Measurements from ENCODE around the gene MRTFA. TPM values are rescaled to one million over a fixed set of nuclear protein-coding genes. Genes with fewer than 3 reads are reported as not detected.
A peak's percentile ranks its signal among the peaks of the same experiment; 100 is the strongest.
"Not testable (repeated sequence)": the region's sequence is repeated elsewhere in the genome, so short reads cannot be mapped to it uniquely, and the experiment has no call there.

MRTFA gene
- total and polyA plus RNA-seq, 3 donors from 2014 or later = 59.5 to 162 (median 158) TPM

DNA sequence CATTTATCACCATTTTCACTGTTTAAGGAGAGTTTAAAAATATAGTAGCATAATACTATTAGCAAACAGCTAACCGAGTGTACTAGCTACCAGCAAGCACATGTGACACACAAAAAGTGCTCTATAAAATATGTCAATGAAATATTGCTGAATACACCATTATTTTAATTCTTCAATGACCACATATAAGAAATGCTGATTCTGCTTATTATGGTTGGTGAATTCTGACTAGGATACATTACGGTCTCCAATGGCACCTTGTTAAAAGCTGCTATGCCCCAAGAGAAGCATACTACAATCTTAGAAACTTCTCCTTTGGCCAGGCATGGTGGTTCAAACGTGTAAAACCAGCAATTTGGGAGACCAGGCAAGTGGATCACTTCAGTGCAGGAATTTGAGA, 129.8 kb downstream of the MRTFA start:
- no peaks in the 10 kb centered on the region for H3K9me3 ChIP-seq
- TF ChIP-seq POLR2A (IDR thresholded peaks at IDR 0.05) = no peak
- TF ChIP-seq, protein P1, sequence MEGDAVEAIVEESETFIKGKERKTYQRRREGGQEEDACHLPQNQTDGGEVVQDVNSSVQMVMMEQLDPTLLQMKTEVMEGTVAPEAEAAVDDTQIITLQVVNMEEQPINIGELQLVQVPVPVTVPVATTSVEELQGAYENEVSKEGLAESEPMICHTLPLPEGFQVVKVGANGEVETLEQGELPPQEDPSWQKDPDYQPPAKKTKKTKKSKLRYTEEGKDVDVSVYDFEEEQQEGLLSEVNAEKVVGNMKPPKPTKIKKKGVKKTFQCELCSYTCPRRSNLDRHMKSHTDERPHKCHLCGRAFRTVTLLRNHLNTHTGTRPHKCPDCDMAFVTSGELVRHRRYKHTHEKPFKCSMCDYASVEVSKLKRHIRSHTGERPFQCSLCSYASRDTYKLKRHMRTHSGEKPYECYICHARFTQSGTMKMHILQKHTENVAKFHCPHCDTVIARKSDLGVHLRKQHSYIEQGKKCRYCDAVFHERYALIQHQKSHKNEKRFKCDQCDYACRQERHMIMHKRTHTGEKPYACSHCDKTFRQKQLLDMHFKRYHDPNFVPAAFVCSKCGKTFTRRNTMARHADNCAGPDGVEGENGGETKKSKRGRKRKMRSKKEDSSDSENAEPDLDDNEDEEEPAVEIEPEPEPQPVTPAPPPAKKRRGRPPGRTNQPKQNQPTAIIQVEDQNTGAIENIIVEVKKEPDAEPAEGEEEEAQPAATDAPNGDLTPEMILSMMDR (IDR thresholded peaks at IDR 0.05) = no peak

DNA sequence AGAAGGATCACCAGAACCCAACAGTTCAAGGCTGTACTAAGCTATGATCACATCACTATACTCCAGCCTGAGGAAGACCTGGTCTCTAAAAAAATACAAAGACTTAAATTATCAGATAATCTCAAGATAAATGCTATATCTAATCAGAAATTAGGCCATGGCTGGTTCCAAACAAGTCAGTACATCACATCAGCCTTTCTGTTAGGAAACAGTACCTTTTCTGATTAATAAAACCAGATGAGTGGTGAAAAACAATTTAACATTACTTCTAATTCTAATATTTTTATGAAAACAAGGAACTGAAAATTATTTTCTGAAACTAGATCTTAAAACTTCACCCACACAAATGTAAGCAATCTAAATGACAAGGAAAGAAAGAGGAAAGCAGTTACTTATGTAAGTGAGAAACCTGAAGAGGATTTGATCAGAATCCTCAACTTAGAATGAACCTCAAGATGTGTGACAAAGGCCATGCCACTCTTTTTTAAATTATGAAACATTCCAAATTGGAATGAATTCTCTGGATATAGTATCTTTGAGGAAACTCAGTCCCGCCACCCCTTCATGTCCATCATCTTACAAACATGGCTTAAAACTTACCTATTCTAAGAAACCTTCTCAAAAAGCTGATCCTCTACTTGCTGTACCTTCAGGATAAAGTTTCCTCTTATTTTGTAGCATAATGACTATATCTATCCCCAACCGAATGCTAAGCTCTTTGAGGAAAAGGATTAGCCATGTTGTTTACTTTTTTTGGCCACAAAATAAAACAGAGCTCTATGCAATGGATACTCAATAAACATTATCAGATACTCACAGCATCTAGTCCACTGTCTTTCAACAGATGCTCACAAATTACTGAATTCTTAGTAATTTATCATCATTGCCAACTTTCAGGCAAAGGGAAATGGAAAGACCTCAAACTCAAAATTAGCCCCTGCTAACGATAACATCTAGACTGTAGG, 132.0 kb downstream of the MRTFA start:
- Histone ChIP-seq H3K27ac (no peak overlapping the region), H3K4me3 (no peak overlapping the region), H3K36me3 (ENCODE audit: low read depth, missing control alignments) (no peaks in the 10 kb centered on the region), H3K27me3 (no peaks in the 10 kb centered on the region), H3K4me1 (peaks cover 22% of the 10 kb centered on the region), H3K9me3 (no peaks in the 10 kb centered on the region)
- WGBS, 2 donors = 48 to 50% methylated on average over 3 of the region's 3 CpGs
- no peak for DNase-seq
- intact Hi-C loops (cut with DNase I; ENCODE audit: low total_unique reads) = no loop called here
- no peak for TF ChIP-seq POLR2A (IDR thresholded peaks at IDR 0.05)

More for the DNA sequence above, 129.8 kb downstream of the MRTFA start:
- no peaks in the 10 kb centered on the region for H3K27me3 ChIP-seq
- 85 to 93% methylated on average over 3 of the region's 3 CpGs for WGBS, 2 donors
- peak overlapping the region in 1 of 2 donors; percentile 53 for H3K27ac ChIP-seq
- no peak for DNase-seq
- no peaks in the 10 kb centered on the region for H3K36me3 ChIP-seq (ENCODE audit: low read depth, missing control alignments)
- intact Hi-C loops (cut with DNase I; ENCODE audit: low total_unique reads) = no loop called here
- H3K4me3 ChIP-seq = no peak overlapping the region
- H3K4me1 ChIP-seq = peaks cover 40% of the 10 kb centered on the region

DNA sequence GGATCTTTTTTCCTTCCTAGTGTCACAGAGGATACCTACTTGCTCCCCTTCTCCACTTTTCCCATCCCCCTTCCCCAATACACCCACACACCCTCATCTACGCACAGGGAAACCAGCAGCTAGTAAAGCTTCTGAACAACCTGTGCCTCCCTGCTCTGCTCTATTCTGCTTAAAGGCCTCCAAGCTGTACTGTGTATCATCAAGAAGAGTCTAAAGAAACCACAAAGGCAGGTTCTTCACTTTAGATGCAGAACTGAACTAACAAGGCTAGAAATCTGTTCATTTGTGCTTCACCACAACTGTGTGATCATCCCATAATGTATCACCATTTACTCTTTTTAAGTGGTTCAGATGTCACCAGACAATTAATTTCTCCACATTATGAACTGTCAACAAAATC, 133.6 kb downstream of the MRTFA start:
- WGBS, 2 donors = 44 to 63% methylated on average over 1 of the region's 1 CpG
- peaks cover 10% of the 10 kb centered on the region for H3K4me1 ChIP-seq
- intact Hi-C loops (cut with DNase I; ENCODE audit: low total_unique reads) = no loop called here

DNA sequence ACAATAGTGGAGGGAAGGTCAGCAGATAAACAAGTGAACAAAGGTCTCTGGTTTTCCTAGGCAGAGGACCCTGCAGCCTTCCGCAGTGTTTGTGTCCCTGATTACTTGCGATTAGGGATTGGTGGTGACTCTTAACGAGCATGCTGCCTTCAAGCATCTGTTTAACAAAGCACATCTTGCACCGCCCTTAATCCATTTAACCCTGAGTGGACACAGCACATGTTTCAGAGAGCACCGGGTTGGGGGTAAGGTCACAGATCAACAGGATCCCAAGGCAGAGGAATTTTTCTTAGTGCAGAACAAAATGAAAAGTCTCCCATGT, 136.1 kb downstream of the MRTFA start:
- H3K4me1 ChIP-seq; H3K27ac ChIP-seq; H3K9me3 ChIP-seq; H3K36me3 ChIP-seq (ENCODE audit: low read depth, missing control alignments); intact Hi-C loops (cut with DNase I; ENCODE audit: low total_unique reads); H3K4me3 ChIP-seq; DNase-seq; H3K27me3 ChIP-seq: not testable (repeated sequence)
- WGBS, 2 donors = 25 to 38% methylated on average over 4 to 5 of the region's 5 CpGs

More for the DNA sequence above, 133.6 kb downstream of the MRTFA start:
- Histone ChIP-seq H3K27ac (peak overlapping the region in 1 of 2 donors; percentile 10), H3K36me3 (ENCODE audit: low read depth, missing control alignments) (no peaks in the 10 kb centered on the region), H3K9me3 (no peaks in the 10 kb centered on the region), H3K27me3 (no peaks in the 10 kb centered on the region), H3K4me3 (peak overlapping the region in 1 of 2 donors; percentile 17)
- TF ChIP-seq POLR2A (IDR thresholded peaks at IDR 0.05) = no peak
- TF ChIP-seq, protein P1 (IDR thresholded peaks at IDR 0.05) = no peak
- no peak for DNase-seq

DNA sequence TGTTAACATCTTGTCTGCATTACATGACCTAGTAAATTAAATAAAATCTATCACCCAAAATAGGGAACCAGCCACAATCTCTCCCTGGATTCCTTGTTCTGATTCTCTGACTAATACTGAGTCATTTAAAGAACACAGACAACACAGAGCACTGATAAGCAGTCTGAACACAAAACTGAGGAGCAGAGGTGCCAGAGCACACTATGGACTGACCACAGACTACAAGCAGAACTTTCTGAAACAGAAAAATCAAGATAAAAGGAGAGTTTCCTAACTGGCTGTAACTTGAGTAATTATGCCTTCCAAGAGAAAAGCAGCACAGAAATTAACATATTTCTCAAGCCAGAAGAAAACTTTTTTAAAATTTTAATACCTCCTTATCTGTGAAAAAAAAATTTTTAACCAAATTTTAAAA, 137.3 kb downstream of the MRTFA start:
- TF ChIP-seq, protein P1 (IDR thresholded peaks at IDR 0.05) = no peak
- no peak for TF ChIP-seq POLR2A (IDR thresholded peaks at IDR 0.05)
- Histone ChIP-seq H3K27ac (peak overlapping the region; percentile 15 to 72), H3K4me1 (peaks cover 4% of the 10 kb centered on the region), H3K27me3 (no peaks in the 10 kb centered on the region), H3K4me3 (no peak overlapping the region), H3K9me3 (no peaks in the 10 kb centered on the region), H3K36me3 (ENCODE audit: low read depth, missing control alignments) (no peaks in the 10 kb centered on the region)
- DNase-seq = peak; percentile 64
- intact Hi-C loops (cut with DNase I; ENCODE audit: low total_unique reads) = no loop called here
